K562 (cell line): ENCODE measurements around the gene TVP23B. TPM values are rescaled to one million over a fixed set of nuclear protein-coding genes. Genes with fewer than 3 reads are reported as not detected.
"Not testable (repeated sequence)": the region's sequence is repeated elsewhere in the genome, so short reads cannot be mapped to it uniquely, and the experiment has no call there.

Source experiments
- ARID1B ChIP-seq: fragments of 450-650 bp; IDR thresholded peaks from 2 replicates; pipeline ENCODE4 v1.6.1; 2016; ENCODE audit warnings: antibody characterized with exemption, mild to moderate bottlenecking, inconsistent platforms
- ATF1 ChIP-seq, 2 experiments: fragments of 450-650 bp in 1 of 2; IDR thresholded peaks; 2 replicates each; pipeline ENCODE4 v1.6.1; 2016; ENCODE audit warnings: missing compliant biosample characterization in 1 of 2, missing genetic modification characterization in 1 of 2
- EP300 ChIP-seq: IDR thresholded peaks from 2 replicates; pipeline ENCODE4 v1.6.1; 2012; ENCODE audit warnings: low read length, improper control_type of control experiment
- NCOR1 ChIP-seq: fragments of 450-650 bp; IDR thresholded peaks from 2 replicates; pipeline ENCODE4 v1.6.1; 2016; ENCODE audit warnings: mild to moderate bottlenecking, moderate library complexity
- NR2C1 ChIP-seq, 2 experiments: fragments of 450-650 bp; IDR thresholded peaks; 2 replicates each; pipeline ENCODE4 v1.6.1; 2017; ENCODE audit warnings: mild to moderate bottlenecking in 2 of 2, antibody characterized with exemption in 1 of 2, inconsistent platforms in 1 of 2, missing compliant biosample characterization in 1 of 2, missing genetic modification characterization in 1 of 2
- PTRF ChIP-seq: fragments of 450-650 bp; IDR thresholded peaks from 2 replicates; pipeline ENCODE4 v1.6.1; 2016; ENCODE audit warnings: mild to moderate bottlenecking, missing genetic modification characterization, missing compliant biosample characterization
- RCOR1 ChIP-seq, 2 experiments: IDR thresholded peaks; 2 replicates each; pipeline ENCODE4 v1.6.1; 2012; ENCODE audit warnings: low read depth in 2 of 2, low read length in 2 of 2, borderline replicate concordance in 1 of 2, improper control_type of control experiment in 1 of 2
- SMAD3 ChIP-seq: fragments of 450-650 bp; formaldehyde crosslinking; conservative IDR thresholded peaks from 2 replicates; pipeline ENCODE4 v1.4.0; 2020; ENCODE audit warnings: mild to moderate bottlenecking
- ZBTB17 ChIP-seq: fragments of 450-650 bp; formaldehyde crosslinking; IDR thresholded peaks from 2 replicates; pipeline ENCODE4 v1.4.0; 2020; ENCODE audit warnings: mild to moderate bottlenecking
- ZNF175 ChIP-seq: fragments of 200-800 bp; sonication (Bioruptor generic); IDR thresholded peaks from 2 replicates; pipeline ENCODE4 v1.6.1; 2016; ENCODE audit warnings: low read depth, mild to moderate bottlenecking, missing genetic modification characterization, missing compliant biosample characterization
- ZNF197 ChIP-seq: fragments of 200-800 bp; sonication (Bioruptor generic); IDR thresholded peaks from 2 replicates; pipeline ENCODE4 v1.6.1; 2016; ENCODE audit warnings: low read depth, missing genetic modification characterization, missing compliant biosample characterization
- ZNF239 ChIP-seq: fragments of 250-450 bp; sonication (Bioruptor Pico); IDR thresholded peaks from 2 replicates; pipeline ENCODE4 v1.4.0; 2020; ENCODE audit warnings: mild to moderate bottlenecking
- ZNF41 ChIP-seq: fragments of 250-450 bp; sonication (Bioruptor Pico); conservative IDR thresholded peaks from 2 replicates; pipeline ENCODE4 v1.4.0; 2020; ENCODE audit warnings: mild to moderate bottlenecking
- ZNF444 ChIP-seq: fragments of 250-450 bp; sonication (Bioruptor Pico); IDR thresholded peaks from 2 replicates; pipeline ENCODE4 v1.4.0; 2020; ENCODE audit warnings: mild to moderate bottlenecking, moderate library complexity
- polyA plus RNA-seq, 8 experiments: library from polyadenylated mRNA; depleted of rRNA in 4 of 8; stranded (reverse) in 5 of 8; unstranded in 3 of 8; fragments of >200 nt; fragmentation: Nextera tagmentation in 2 of 8; fragmentation: Illumina TruSeq in 1 of 8; extraction: Ambion mirVana in 2 of 8; extraction: Trizol in 1 of 8; gene quantifications; 2 replicates each; pipeline versions ENCODE4 v1.2.1 to v1.2.3, GENCODE V29; 2011 to 2014; ENCODE audit warnings: inconsistent platforms in 1 of 8, missing spikeins in 1 of 8
- total RNA-seq, 7 experiments: library from RNA; depleted of rRNA in 6 of 7; stranded (reverse); fragments of >200 nt in 6 of 7; fragmentation: Illumina TruSeq in 2 of 7; extraction: Trizol in 2 of 7; gene quantifications; 2 replicates each; pipeline versions ENCODE4 v1.2.1 to v1.2.3, GENCODE V29; 2011 to 2021; ENCODE audit warnings: low replicate concordance in 1 of 7
- TF ChIP-seq, protein P1 (sequence below): fragments of 450-650 bp; formaldehyde crosslinking; IDR thresholded peaks from 2 replicates; pipeline ENCODE4 v1.4.0; 2022; ENCODE audit warnings: mild to moderate bottlenecking, moderate library complexity
- TF ChIP-seq, protein P2 (sequence below): fragments of 450-650 bp; conservative IDR thresholded peaks from 2 replicates; pipeline ENCODE4 v1.6.1; 2016; ENCODE audit warnings: missing genetic modification characterization, low read depth, mild to moderate bottlenecking, missing compliant biosample characterization, moderate library complexity
- TF ChIP-seq, protein P3 (sequence below): fragments of 200-800 bp; sonication (Bioruptor generic); IDR thresholded peaks from 2 replicates; pipeline ENCODE4 v1.6.1; 2017; ENCODE audit warnings: missing genetic modification characterization, missing compliant biosample characterization
- TF ChIP-seq, protein P4 (sequence below): fragments of 450-650 bp; formaldehyde crosslinking; IDR thresholded peaks from 2 replicates; pipeline ENCODE4 v1.4.0; 2020; ENCODE audit warnings: mild to moderate bottlenecking, moderate library complexity

The TVP23B gene
- total and polyA plus RNA-seq, 9 of the 15 experiments (the other 6 are each of a cell fraction or from before 2014, with no cell fraction given): 10.4 to 52.8 (median 15.8) TPM

DNA sequence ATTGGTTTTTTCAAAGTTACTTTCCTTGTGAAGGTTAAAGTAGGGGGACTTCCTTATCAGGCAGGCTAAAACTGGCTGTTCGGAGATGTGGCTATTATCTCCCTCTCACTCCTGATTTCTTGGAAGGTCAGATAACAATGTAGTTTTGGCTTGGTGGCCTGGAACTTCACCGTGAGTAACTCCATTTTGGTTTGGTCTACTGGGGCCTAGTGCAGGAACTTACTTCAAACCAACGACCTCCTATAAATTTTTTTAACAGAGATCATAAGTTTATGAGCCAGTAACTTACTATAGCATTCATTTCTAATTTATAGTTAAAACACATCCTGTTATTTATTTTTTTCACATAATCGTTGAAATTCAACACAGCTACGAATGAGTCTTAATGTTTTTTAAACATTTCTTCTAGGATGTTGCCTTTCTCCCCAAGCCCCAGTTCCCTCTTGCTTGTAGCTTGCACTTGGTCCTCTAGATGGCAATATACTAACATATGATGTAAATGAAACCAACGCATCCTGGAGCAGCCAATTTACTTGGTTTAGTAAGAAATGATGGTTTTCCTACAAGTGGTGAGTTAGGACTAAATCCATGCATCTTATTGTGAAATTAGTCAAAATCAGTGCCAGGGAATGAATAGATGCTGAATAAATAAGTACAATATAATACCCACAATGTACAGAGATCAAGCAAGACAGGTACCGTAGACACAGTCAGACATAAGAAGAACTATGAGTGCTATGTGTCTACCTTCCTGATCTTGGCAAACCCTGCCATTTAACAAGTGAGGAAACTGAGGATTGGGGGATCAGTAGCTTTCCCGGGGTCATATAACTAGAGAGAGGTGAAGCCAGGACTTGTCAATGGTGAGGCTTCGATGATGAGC, 35.7 kb downstream of the TVP23B start (continued):
- TF ChIP-seq SMAD3 (CRISPR knock-in tag): peak; percentile 53; the same call in 1 of the 2 replicates
- TF ChIP-seq ZNF175: peak; percentile 78
- not testable (repeated sequence) for TF ChIP-seq NR2C1 (IDR thresholded peaks at IDR 0.05); ATF1 (CRISPR knock-in tag; IDR thresholded peaks at IDR 0.05)
- TF ChIP-seq NR2C1 (tag; IDR thresholded peaks at IDR 0.05): peak; percentile 73; the same call in 1 of the 2 replicates
- TF ChIP-seq, protein P1, sequence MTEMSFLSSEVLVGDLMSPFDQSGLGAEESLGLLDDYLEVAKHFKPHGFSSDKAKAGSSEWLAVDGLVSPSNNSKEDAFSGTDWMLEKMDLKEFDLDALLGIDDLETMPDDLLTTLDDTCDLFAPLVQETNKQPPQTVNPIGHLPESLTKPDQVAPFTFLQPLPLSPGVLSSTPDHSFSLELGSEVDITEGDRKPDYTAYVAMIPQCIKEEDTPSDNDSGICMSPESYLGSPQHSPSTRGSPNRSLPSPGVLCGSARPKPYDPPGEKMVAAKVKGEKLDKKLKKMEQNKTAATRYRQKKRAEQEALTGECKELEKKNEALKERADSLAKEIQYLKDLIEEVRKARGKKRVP: peak; percentile 77
- TF ChIP-seq, protein P2, sequence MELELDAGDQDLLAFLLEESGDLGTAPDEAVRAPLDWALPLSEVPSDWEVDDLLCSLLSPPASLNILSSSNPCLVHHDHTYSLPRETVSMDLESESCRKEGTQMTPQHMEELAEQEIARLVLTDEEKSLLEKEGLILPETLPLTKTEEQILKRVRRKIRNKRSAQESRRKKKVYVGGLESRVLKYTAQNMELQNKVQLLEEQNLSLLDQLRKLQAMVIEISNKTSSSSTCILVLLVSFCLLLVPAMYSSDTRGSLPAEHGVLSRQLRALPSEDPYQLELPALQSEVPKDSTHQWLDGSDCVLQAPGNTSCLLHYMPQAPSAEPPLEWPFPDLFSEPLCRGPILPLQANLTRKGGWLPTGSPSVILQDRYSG (tag): peak; percentile 89
- TF ChIP-seq ZBTB17 (CRISPR knock-in tag): peak; percentile 76; the same call in 1 of the 2 replicates
- peak; percentile 70; the same call in 1 of the 2 replicates for TF ChIP-seq ZNF41
- TF ChIP-seq, protein P3, sequence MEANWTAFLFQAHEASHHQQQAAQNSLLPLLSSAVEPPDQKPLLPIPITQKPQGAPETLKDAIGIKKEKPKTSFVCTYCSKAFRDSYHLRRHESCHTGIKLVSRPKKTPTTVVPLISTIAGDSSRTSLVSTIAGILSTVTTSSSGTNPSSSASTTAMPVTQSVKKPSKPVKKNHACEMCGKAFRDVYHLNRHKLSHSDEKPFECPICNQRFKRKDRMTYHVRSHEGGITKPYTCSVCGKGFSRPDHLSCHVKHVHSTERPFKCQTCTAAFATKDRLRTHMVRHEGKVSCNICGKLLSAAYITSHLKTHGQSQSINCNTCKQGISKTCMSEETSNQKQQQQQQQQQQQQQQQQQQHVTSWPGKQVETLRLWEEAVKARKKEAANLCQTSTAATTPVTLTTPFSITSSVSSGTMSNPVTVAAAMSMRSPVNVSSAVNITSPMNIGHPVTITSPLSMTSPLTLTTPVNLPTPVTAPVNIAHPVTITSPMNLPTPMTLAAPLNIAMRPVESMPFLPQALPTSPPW (CRISPR knock-in tag): peak; percentile 36; the same call in 1 of the 2 replicates
- TF ChIP-seq RCOR1 (IDR thresholded peaks at IDR 0.05; ENCODE audit: borderline replicate concordance in 1 of 2, low read depth in 2 of 2, low read length in 2 of 2): peak in 1 of 2 experiments; percentile 63; a peak in 1 of 4 replicates
- TF ChIP-seq ZNF444 (CRISPR knock-in tag): 0 out of 2 replicates have a peak, but pooled peaks have one; percentile 34
- TF ChIP-seq ARID1B: peak; percentile 60
- peak; percentile 38; the same call in 1 of the 2 replicates for TF ChIP-seq ATF1 (tag; IDR thresholded peaks at IDR 0.05)
- TF ChIP-seq ZNF239 (CRISPR knock-in tag): peak; percentile 64
- TF ChIP-seq NCOR1: 0 out of 2 replicates have a peak, but pooled peaks have one; percentile 35
- TF ChIP-seq EP300: peak; percentile 28; the same call in 1 of the 2 replicates
- TF ChIP-seq ZNF197 (CRISPR knock-in tag): peak; percentile 82; the same call in 1 of the 2 replicates
- peak; percentile 70; the same call in 1 of the 2 replicates for TF ChIP-seq PTRF
- TF ChIP-seq, protein P4, sequence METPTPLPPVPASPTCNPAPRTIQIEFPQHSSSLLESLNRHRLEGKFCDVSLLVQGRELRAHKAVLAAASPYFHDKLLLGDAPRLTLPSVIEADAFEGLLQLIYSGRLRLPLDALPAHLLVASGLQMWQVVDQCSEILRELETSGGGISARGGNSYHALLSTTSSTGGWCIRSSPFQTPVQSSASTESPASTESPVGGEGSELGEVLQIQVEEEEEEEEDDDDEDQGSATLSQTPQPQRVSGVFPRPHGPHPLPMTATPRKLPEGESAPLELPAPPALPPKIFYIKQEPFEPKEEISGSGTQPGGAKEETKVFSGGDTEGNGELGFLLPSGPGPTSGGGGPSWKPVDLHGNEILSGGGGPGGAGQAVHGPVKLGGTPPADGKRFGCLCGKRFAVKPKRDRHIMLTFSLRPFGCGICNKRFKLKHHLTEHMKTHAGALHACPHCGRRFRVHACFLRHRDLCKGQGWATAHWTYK: peak; percentile 93
